Spleen (tissue), 7 donors: ENCODE data around the gene UNC5A.

Source experiments
- CTCF ChIP-seq, 11 experiments: fragments of 200-600 bp in 7 of 11; fragments of 450-650 bp in 4 of 11; sonication (generic) in 4 of 11; IDR thresholded peaks in 8 of 11; conservative IDR thresholded peaks in 3 of 11; 1 replicate in 7 of 11; 2 replicates in 4 of 11; pipeline versions ENCODE4 v1.4.0 to v1.8.0; 2016 to 2021; ENCODE audit warnings: antibody characterized with exemption in 11 of 11, inconsistent platforms in 4 of 11, mild to moderate bottlenecking in 1 of 11
- POLR2A ChIP-seq, 3 donors: fragments of 450-650 bp; IDR thresholded peaks; one replicate each; pipeline ENCODE4 v1.5.1; 2017; ENCODE audit warnings: antibody characterized with exemption in 3 of 3, mild to moderate bottlenecking in 1 of 3
- POLR2AphosphoS5 ChIP-seq, 3 donors: sonication (generic); formaldehyde crosslinking; IDR thresholded peaks; one replicate each; pipeline ENCODE4 v1.5.1; 2017; ENCODE audit warnings: antibody characterized with exemption in 3 of 3
- donor health status: DM: no; HTN: no; CAD: no; lungs with moderate emphysema.
- donor health status: DM: no; HTN: no; CAD: no.
- donor health status: DM: no; HTN: no; CAD: no.

GRCh38 chr5:176821441-176821840, 11.1 kb downstream of the UNC5A start:
- TF ChIP-seq CTCF (IDR thresholded peaks at IDR 0.05 in 8 of 11, conservative IDR thresholded peaks at IDR 0.05 in 3 of 11) (no peak), POLR2AphosphoS5 (IDR thresholded peaks at IDR 0.05) (no peak), POLR2A (IDR thresholded peaks at IDR 0.05) (no peak)
